COLO668 (cell line): Measurements from ENCODE around the gene MAP4K3.

Source experiments
- DNase-seq: peaks from one replicate; lab custom pipeline; 2025; ENCODE audit not compliant: unreplicated experiment; lab: John Stamatoyannopoulos, UW

Gene MAP4K3

DNA sequence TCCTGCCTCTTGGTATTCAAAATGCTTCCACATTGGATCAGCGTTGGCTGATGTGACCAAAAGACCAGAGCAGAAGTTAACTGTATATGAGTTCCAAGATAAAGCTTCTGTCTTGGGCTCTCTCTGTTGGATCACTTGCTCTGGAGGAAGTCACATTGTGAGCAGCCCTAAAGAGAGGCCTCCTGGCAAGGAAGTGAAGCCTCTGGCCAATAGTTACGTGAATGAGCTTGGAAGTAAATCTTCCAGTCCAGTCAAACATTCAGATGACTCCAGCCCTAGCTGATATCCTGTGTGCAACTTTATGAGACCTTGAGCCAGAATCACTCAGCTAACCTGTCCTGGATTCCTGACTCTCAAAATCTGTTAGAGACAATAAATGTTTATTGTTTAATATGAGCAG is 125.6 kb downstream of the MAP4K3 start:
- no peak for DNase-seq

DNA sequence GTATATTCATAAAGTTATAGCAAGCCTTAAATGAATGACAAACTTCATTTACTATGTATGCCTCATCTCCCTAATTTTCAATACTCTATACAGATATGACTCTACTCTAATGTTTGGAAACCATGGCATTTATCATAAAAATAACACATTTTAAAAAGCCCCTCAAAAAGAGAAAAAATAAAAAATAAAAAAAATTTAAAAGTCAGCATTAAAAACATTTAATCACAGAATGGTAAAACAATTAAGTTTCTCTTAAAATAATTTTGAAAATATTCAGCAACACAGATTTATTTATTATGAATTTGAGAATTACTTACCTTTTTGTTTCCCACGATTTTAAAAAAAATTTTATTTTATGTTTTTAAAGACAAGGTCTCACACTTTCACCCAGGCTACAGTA is 128.3 kb downstream of the MAP4K3 start:
- DNase-seq, result no peak

DNA sequence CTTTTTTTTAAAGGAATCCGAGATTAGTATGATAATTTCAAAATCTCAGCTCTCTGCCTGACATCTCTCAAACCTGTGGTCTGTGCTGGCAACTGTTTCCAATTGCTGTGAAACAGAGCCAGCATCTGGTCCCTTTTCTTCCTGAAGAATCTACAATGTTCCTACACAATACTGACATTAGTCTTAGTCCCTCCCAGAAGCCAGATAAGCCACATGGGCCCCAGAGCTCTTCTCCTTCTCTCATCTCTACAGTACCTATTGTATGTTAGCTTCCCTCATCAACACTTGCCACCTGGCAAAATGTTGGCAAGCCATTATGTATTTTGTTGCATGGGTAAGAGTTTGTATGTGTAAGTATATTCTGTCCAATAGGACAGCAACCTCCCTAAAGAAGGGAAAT is 130.5 kb downstream of the MAP4K3 start:
- no peak for DNase-seq

DNA sequence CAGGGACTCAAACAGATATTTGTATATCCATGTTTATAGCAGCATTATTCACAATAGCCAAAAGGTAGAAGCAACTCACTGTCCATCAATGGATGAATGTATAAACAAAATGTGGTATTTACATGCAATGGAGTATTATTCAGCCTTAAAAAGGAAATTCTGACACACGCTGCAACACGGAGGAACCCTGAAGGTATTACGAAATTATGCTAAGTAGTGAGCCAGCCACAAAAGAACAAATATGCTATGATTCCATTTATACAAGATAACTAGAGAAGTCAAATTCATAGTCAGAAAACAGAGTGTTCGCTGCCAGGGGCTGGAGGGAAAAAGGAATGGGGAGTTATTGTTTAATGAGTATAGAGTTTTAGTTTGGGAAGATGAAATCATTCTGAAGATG is 132.4 kb downstream of the MAP4K3 start:
- no peak for DNase-seq

DNA sequence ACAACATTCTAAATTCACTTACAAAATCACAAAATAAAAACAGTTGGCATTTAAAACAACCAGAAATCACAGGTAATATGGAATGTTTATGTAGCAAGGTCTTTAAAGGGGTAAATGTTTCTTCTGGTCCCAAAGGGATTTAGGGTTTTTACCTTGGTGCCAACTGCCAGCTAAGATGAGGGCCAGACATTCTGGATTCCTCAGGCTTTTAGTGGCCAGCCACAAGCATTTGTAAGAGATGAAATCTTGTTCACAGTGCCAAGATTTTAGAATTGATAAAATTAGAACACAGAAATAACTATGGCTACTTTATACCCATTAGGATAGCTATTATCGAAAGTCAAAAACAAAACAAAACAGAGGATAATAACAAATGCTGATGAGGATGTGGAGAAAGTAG is 132.9 kb downstream of the MAP4K3 start:
- no peak for DNase-seq

DNA sequence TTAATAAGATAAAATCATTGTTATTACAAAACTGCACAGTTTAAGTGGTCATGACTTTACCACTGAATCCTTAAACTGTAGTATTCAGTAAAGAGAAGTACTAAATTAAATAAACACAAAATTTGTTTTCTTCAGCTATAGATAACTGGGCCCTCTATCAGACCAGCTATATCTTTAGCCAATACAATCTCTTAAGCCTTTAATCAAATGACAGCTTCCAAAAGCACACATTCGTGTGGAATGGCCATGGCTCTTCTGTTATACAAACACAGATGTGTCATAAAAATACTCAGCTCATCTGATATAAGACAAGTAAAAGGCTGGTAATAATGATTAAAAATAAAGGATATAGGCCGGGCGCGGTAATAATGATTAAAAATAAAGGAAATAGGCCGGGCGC is 135.7 kb downstream of the MAP4K3 start:
- DNase-seq, result no peak

DNA sequence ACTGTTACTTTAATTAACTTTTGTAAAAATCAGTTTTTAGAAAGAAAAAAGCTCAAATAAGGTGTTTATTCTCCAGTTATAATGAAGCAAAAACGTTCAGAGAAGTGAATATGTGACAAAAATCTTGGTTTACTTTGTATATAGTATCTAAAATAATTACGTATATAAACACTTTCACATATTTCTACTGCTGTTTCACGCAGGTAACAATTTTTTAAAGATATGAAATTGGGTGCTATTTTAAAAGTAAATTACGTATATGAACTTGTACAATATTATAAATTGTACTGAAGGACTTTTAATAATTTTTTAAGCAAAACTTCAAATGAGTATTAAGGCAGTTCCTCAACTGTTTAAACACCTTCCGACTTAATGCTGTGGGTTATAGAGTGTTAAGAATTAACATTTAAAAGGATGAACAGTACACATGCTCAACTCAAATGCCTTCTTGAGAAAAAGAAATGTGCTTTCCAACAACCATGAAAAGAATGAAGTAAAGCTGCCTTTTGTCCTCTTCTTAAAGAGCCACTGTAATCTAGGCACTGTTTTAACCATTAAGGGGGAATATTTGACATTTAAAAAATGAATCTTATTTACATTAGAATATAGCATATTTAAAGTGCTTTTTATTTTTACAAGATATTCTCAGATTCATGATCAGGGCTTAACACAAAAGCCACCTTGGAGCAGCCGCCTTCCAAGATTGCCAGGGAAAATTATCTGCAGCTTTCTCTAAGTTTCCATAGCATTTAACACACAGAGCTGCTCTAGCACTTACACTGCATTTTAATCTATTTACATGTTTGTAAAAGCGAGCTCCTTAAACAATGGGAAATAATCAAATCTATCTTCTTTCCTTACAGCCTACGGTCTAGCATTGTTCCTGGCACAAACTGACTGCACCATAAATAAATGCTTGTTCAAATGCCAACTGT is 136.8 kb downstream of the MAP4K3 start:
- DNase-seq, result no peak

DNA sequence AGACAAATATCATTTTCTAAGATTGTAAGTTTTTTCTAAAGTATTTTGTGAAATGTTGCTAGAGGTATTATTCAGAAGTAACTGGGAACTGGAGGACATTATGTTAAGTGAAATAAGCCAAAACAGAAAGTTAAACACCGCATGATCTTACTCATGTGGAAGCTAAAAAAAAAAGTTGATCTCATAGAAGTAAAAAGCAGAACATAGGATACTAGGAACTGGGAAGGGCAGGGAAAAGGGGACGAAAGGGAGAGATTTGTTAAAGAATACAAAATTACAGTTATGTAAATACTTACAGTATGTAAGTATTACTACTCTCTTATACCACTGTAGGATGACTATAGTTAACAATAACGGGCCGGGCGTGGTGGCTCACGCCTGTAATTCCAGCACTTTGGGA is 146.7 kb downstream of the MAP4K3 start:
- DNase-seq, result no peak

DNA sequence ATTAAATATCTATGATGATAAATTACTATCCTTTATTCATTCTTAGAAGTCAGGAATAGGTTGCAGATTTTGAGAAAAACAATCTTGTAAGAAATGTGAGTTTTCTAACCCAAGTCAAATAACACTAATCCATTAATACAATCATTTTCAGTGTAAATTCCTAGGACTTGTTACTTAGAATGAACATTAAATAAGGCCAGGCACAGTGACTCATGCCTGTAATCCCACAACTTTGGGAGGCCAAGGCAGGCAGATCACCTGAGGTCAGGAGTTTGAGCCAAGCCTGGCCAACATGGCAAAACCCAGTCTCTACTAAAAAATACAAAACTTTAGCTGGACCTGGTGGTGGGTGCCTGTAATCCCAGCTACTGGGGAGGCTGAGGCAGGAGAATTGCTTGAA is 147.5 kb downstream of the MAP4K3 start:
- no peak for DNase-seq

DNA sequence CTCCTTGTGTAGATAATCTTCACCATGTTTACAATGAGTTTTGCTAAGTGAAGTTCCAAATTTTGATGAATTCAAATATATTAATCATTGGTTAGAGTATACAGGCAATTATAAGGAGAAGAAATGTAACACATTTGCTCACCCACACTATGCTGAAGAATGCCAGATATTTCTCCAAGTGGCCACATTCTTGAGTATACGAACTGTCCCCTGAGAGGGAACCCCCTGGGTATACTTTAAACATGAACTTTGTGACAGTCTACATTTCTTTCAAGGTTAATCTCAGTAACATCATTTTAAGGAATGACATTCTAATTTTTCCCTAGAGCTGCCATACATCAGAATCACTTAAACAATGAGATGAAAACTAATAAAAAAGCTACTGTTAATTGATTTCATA is 153.5 kb downstream of the MAP4K3 start:
- DNase-seq, result no peak

DNA sequence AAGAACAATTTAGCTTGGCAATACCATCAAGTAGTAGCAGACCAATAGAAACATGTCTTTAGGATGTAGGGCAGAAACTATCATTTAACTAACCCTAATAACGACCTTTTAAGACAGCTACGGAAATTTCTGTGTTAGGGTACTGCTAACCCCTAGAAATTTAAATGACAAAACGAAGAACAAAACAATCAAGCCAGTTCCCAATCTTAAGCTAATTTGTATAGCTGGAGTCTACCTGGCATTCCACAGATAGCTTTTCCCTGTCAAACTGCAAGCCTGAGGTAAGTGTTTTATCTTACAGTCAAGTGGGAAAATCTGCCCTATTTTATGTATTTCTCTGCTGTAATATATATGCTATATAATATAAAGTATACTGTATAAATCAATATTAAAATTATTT is 155.7 kb downstream of the MAP4K3 start:
- no peak for DNase-seq

DNA sequence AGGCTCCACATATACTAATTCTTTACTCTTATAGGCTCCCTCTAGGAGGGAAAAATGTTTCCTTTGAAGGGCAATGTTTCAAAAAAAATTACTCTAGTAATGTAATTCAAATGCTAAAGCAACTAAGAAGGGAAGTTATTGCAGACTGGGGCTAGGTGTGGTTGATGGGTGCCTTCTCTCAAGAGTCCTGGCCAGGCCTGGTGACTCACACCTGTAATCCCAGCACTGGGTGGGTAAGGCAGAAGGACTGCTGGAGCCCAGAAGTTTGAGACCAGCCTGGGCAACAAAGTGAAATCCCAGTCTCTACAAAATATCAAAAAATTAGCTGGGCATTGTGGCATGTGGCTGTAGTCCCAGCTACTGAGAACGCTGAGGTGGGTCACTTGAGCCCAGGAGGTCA is 162.1 kb downstream of the MAP4K3 start:
- DNase-seq, result no peak

DNA sequence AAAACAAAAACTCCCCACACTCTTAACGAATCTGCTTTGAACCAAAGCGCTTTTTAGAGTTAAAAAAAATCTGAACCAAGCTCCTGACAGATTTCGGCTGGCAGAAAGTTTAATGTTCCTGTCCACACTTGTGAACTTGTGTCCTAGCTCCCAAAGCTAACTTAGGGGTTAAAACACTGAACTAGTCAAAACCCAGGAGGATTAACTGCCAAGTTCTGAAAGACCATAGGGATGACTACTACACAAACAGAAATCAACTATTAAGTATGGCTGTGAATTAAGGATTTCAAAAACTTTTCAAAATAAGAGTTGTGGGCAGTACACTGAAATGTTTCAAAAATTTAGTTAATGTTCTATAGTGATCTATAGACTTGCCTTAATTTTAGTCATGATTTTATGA is 167.1 kb downstream of the MAP4K3 start:
- DNase-seq, result no peak

DNA sequence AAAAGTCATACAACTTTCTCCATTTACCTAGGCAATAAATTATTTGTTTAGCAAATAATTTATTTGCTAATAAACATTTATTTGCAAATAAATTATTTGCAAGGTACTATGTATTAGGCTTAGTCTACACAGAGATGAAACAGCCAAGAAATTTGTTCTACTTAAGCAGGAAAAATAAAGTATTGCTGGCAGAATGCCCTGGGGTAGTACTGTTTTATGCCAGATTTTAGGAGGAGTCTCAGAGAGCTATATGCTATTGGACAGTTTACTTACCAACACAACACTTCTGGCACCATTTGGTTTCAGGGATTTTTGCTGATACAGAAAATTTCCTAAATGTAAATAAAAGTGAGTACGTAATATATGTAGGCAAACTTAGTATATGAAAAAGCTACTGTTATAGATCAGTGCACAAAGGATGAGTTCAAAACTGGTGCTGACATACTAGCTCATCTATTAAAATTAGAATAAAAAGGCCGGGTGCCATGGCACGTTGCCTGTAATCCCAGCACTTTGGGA is 170.1 kb downstream of the MAP4K3 start:
- no peak for DNase-seq

DNA sequence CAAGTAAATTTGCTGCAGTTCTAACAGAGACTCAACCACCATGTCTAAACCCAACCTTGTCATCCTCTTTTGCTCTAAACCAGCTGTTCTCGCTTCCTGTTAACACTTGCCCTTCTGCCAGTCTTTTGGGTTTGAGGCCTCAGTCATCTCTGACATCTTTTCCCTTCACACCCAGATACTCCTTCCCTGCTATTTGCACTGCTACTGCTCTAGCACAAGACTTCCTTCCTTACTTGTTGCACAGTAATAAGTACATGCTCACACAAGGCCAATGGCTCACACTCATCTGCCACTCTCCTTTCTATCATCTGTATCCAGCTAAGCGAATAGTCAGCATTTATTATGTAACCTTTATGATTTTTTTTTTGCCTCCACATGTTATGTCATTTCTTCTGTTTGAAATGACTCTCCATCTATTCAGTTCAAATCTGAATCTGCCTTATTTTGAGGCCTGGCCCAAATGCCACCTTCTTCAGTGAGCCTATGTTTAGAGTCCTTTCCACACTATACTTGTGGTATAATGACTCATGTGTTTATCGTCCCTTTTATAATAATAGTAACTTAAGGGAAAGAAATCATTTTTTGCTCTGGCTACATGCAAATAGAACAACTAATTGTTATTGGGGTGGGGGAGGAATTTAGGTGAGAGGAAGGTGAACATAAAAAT is 170.8 kb downstream of the MAP4K3 start:
- DNase-seq, result no peak

DNA sequence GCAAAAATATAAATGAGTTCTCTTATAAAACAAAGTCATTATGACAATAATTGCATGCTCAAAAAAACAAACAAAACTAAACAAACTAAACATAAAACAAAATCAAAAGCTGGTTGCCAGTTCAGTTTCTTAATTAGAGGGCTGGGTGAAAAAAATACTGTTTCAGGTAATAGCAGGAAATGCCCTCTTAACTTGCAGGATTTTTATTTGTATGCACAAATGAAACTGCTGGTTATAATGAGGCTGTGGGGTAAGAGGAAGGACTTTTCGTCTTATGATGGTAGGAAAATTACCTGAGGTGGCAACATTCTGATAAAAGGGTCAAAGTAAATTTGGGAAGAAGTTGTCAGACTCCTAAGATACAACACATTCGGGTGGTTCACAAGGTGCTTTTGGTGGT is 171.8 kb downstream of the MAP4K3 start:
- DNase-seq, result no peak

DNA sequence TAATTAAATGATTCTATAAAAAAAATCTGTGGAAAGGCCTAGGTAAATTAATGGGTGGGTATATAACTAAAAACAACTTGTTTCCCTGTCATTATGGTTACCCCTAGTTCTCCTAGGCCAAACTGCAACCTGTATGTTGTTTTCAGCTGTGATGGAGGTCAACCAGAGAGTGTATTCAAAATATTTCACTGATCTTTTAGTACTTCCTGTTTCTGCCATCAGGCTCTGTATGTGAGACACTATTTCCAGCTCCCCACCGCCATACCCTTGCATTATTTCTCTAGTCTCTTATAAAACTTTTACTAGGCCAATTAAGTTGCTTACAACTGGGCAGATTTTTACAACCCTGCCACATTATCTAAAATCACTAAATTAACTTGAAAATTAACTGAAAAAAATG is 172.4 kb downstream of the MAP4K3 start:
- DNase-seq, result no peak

DNA sequence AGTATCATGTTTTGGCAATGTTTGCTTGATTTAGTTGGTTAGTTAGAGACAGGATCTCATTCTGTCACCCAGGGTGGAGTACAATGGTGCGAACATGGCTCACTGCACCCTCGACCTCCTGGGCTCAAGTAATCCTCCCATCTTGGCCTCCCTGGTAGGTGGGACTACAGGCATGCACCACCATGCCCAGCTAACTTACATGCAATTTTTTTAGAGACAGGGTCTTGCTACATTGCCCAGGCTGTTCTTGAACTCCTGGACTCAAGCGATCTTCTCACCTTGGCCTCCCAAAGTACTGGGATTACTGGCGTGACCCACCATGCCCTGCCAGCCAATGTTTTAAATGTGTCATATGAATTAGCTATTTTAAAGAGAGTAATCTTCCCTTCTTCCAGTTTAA is 177.0 kb downstream of the MAP4K3 start:
- DNase-seq, result no peak

DNA sequence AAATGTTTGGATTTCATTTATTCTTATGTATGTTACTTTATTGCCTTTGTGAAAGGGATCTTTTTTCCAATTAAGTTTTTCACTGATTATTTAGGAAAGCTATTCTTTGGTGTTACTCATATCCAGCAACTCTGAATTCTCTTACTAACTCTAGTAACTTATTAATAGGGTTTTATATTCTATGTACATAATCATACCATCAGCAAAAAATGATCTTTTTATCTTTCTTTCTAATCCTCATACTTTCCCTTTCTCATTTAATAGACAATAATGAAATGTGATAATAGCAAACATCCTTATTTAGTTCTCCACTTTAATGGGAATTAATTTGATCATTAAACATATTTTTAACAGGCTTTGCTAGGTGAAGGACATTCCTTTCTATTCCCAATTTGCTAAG is 181.0 kb downstream of the MAP4K3 start:
- no peak for DNase-seq

DNA sequence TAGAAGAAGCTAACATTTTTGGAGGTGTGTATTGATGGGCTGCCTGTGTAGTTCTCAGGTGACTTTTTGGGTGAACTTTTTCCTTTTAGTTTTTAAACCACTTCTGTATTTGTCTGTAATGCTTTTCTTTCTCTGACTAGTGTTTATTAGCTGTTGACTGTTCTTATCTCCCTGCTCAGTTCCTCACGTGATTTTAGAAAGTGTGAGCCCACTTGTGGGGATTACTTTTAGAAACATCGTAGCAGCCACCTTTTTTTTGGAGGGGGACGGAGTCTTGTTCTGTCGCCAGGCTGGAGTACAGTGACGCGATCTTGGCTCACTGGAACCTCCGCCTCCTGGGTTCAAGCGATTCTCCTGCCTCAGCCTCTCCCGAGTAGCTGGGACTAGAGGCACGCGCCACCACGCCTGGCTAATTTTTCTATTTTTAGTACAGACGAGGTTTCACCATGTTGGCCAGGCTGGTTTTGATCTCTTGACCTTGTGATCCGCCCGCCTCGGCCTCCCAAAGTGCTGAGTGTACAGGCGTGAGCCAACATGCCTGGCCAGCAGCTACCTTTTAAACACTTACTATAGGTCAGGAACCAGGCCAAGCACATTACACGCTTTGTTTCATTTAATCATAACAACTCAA is 184.1 kb downstream of the MAP4K3 start:
- DNase-seq, result no peak

DNA sequence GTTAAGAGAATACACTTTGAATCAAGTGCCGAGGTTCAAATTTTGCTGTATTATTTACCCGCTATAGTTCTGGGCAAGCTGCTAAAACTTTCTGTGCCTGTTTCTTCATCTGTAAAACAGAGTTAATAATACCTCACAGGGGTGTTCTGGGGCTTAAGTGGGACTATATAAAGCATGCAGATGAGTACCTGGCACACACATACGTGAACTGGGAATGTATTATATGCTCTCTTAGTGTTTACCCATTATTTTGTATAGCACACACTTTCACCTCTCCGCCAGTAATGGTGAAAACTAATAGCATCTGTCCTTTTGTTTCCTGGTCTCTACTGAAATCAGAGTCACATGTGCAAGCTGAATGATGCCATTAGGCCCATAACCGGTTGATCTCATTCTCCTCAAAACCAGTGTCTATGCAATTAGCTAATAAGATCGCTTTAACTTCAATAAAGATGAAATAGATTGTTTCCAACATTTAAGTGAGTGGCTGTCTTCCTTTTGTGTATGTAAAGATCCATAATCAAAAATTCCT is 189.5 kb downstream of the MAP4K3 start:
- DNase-seq, result no peak
